ENCODE measurements around the gene CLEC4F. TPM values are rescaled to one million over a fixed set of nuclear protein-coding genes. Genes with fewer than 3 reads are reported as not detected.

Gene CLEC4F
- total RNA-seq, 2 donors from 2014 or later = 0.23 TPM; not detected in 1

GRCh38 chr2:70852824-70853223 lies 32.4 kb upstream of the CLEC4F start:
- no peaks in the 10 kb centered on the region for H3K27me3 ChIP-seq (replicated peaks; ENCODE audit: insufficient read depth)
- 72% methylated on average over 1 of the region's 1 CpG for whole genome bisulfite sequencing

GRCh38 chr2:70851704-70852103 lies 31.3 kb upstream of the CLEC4F start:
- H3K27me3 ChIP-seq (replicated peaks; ENCODE audit: insufficient read depth) = no peaks in the 10 kb centered on the region
- DNase-seq (ENCODE audit: low spot score) = no peak
- no peak overlapping the region for H3K4me3 ChIP-seq
- intact Hi-C loops (cut with DNase I) = no loop called here
- TF ChIP-seq CTCF (IDR thresholded peaks at IDR 0.05) (no peak), POLR2AphosphoS5 (IDR thresholded peaks at IDR 0.05) (no peak)
- H3K9me3 ChIP-seq = no peaks in the 10 kb centered on the region
- no peak overlapping the region for H3K27ac ChIP-seq
- 64% methylated on average over 4 of the region's 4 CpGs for WGBS
- no peaks in the 10 kb centered on the region for H3K36me3 ChIP-seq
- H3K4me1 ChIP-seq (replicated peaks) = no peaks in the 10 kb centered on the region

More at GRCh38 chr2:70852824-70853223, 32.4 kb upstream of the CLEC4F start:
- no peak overlapping the region for H3K27ac ChIP-seq
- no peaks in the 10 kb centered on the region for H3K9me3 ChIP-seq
- H3K36me3 ChIP-seq = no peaks in the 10 kb centered on the region
- intact Hi-C loops (cut with DNase I) = no loop called here
- H3K4me3 ChIP-seq = no peak overlapping the region
- DNase-seq (ENCODE audit: low spot score) = no peak
- H3K4me1 ChIP-seq (replicated peaks) = no peaks in the 10 kb centered on the region
- TF ChIP-seq CTCF (IDR thresholded peaks at IDR 0.05) (no peak), POLR2A (IDR thresholded peaks at IDR 0.05) (no peak), POLR2AphosphoS5 (IDR thresholded peaks at IDR 0.05) (no peak)

GRCh38 chr2:70850925-70851324 lies 30.5 kb upstream of the CLEC4F start:
- Histone ChIP-seq H3K27ac (no peak overlapping the region), H3K9me3 (no peaks in the 10 kb centered on the region), H3K4me1 (replicated peaks) (no peaks in the 10 kb centered on the region), H3K4me3 (no peak overlapping the region), H3K36me3 (no peaks in the 10 kb centered on the region), H3K27me3 (replicated peaks; ENCODE audit: insufficient read depth) (no peaks in the 10 kb centered on the region)
- TF ChIP-seq CTCF (IDR thresholded peaks at IDR 0.05) (no peak), POLR2A (IDR thresholded peaks at IDR 0.05) (no peak), POLR2AphosphoS5 (IDR thresholded peaks at IDR 0.05) (no peak)
- intact Hi-C loops (cut with DNase I) = no loop called here
- DNase-seq (ENCODE audit: low spot score) = no peak
- 28% methylated on average over 2 of the region's 2 CpGs for WGBS

GRCh38 chr2:70842401-70842800 lies 22.0 kb upstream of the CLEC4F start:
- Histone ChIP-seq H3K4me1 (replicated peaks) (no peaks in the 10 kb centered on the region), H3K36me3 (no peaks in the 10 kb centered on the region), H3K27me3 (replicated peaks; ENCODE audit: insufficient read depth) (no peaks in the 10 kb centered on the region), H3K9me3 (no peaks in the 10 kb centered on the region), H3K4me3 (no peak overlapping the region), H3K27ac (no peak overlapping the region)
- 68% methylated on average over 7 of the region's 7 CpGs for WGBS
- intact Hi-C loops (cut with DNase I) = no loop called here
- no peak for DNase-seq (ENCODE audit: low spot score)
- TF ChIP-seq POLR2AphosphoS5 (IDR thresholded peaks at IDR 0.05) = no peak
- no peak for TF ChIP-seq CTCF (IDR thresholded peaks at IDR 0.05)
- no peak for TF ChIP-seq POLR2A (IDR thresholded peaks at IDR 0.05)

GRCh38 chr2:70837980-70838925 lies 17.9 kb upstream of the CLEC4F start:
- TF ChIP-seq POLR2AphosphoS5 (IDR thresholded peaks at IDR 0.05) = no peak
- TF ChIP-seq CTCF (IDR thresholded peaks at IDR 0.05) = no peak
- TF ChIP-seq POLR2A (IDR thresholded peaks at IDR 0.05) = no peak
- intact Hi-C loops (cut with DNase I) = no loop called here
- WGBS = 85% methylated on average over 10 of the region's 10 CpGs
- no peaks in the 10 kb centered on the region for H3K27me3 ChIP-seq (replicated peaks; ENCODE audit: insufficient read depth)
- H3K9me3 ChIP-seq = no peaks in the 10 kb centered on the region
- H3K36me3 ChIP-seq = no peaks in the 10 kb centered on the region
- H3K4me3 ChIP-seq = no peak overlapping the region
- H3K27ac ChIP-seq = no peak overlapping the region
- no peaks in the 10 kb centered on the region for H3K4me1 ChIP-seq (replicated peaks)
- DNase-seq (ENCODE audit: low spot score) = no peak
